GM13976 (cell line): ENCODE results near the gene COL4A1.
"Not testable (repeated sequence)": the region's sequence is repeated elsewhere in the genome, so short reads cannot be mapped to it uniquely, and the experiment has no call there.

Experiments used
- DNase-seq: peaks from one replicate; pipeline ENCODE4 v3.0.0; 2012; ENCODE audit warnings: low spot score
- in situ Hi-C: fragments of 300-500 bp; cut with MboI; formaldehyde crosslinking; loops from one replicate; pipeline ENCODE4 v1.12.0; 2022; ENCODE audit warnings: low sequenced_read_pairs, mixed read lengths, inconsistent platforms; ENCODE audit not compliant: unreplicated experiment
- TF ChIP-seq, protein P1 (sequence below): IDR thresholded peaks from 2 replicates; pipeline ENCODE4 v1.5.1; 2012; ENCODE audit warnings: borderline replicate concordance, mild to moderate bottlenecking; ENCODE audit not compliant: insufficient read depth; ENCODE audit errors: extremely low read depth, missing control alignments, control extremely low read depth

COL4A1 gene

DNA sequence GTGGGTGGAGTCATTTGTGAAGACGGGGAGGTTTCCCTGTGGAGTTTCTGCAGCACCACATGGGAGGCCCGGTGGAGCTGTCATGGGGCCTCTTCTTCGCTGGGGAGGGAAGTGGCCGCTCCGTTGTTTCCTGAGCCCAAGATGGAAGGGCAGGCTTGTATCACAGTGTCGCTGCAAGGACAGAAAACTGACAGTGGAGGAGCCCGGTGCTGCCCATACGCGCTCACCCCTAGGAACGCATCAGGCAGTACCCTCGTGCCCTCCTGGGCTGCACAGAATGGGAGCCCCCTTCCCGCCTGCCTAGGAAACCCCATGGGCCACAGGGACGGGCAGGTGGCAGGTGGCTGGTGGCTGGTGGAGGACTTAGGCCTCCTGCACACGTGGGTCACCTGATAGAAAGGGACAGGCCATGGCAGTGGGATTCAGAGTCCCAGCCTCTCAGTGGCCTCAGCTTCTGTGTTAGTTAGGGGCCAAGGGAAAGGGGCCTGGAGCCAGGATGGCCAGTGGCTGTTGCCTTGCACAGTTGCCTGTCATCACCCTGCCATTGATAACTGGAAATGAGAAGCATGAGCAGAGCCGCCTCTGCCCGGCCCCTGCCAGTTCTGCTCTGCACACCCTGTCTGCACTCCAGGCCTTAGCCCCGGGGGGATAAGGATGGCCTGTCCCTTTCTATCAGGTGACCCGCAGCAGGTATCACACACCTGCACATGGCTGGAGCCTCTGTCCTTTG is 7.7 kb upstream of the COL4A1 start:
- in situ Hi-C loops: no loop called here
- TF ChIP-seq, protein P1, sequence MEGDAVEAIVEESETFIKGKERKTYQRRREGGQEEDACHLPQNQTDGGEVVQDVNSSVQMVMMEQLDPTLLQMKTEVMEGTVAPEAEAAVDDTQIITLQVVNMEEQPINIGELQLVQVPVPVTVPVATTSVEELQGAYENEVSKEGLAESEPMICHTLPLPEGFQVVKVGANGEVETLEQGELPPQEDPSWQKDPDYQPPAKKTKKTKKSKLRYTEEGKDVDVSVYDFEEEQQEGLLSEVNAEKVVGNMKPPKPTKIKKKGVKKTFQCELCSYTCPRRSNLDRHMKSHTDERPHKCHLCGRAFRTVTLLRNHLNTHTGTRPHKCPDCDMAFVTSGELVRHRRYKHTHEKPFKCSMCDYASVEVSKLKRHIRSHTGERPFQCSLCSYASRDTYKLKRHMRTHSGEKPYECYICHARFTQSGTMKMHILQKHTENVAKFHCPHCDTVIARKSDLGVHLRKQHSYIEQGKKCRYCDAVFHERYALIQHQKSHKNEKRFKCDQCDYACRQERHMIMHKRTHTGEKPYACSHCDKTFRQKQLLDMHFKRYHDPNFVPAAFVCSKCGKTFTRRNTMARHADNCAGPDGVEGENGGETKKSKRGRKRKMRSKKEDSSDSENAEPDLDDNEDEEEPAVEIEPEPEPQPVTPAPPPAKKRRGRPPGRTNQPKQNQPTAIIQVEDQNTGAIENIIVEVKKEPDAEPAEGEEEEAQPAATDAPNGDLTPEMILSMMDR: no peak
- DNase-seq: no peak

DNA sequence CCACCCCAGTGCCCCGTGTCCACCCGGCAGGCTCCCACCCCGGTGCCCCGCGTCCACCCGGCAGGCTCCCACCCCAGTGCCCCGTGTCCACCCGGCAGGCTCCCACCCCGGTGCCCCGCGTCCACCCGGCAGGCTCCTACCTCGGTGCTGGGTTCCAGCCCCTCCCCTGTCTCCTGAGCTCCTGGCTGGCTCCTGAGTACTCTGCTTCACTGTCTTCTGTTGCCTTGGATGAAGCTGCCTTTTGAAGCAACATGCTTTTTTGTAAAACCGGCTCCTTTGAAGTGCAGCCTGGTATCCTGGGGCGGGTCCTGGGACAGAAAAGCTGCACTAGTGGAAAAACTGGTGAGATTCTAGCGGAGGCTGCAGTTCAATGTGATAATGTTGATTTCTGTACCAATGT is 6.8 kb upstream of the COL4A1 start:
- DNase-seq, in situ Hi-C loops: not testable (repeated sequence)

DNA sequence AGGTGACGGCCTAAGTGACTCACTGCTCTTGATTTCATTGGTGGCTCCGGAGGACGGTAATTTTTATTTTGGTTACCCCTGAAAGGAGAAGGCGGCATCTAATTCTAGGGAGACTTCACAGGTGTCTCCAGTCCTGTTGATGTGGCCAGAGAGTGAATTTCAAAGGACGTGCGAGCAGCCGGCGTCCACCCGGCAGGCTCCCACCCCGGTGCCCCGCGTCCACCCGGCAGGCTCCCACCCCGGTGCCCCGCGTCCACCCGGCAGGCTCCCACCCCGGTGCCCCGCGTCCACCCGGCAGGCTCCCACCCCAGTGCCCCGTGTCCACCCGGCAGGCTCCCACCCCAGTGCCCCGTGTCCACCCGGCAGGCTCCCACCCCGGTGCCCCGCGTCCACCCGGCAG is 6.3 kb upstream of the COL4A1 start:
- in situ Hi-C loops, DNase-seq: not testable (repeated sequence)

DNA sequence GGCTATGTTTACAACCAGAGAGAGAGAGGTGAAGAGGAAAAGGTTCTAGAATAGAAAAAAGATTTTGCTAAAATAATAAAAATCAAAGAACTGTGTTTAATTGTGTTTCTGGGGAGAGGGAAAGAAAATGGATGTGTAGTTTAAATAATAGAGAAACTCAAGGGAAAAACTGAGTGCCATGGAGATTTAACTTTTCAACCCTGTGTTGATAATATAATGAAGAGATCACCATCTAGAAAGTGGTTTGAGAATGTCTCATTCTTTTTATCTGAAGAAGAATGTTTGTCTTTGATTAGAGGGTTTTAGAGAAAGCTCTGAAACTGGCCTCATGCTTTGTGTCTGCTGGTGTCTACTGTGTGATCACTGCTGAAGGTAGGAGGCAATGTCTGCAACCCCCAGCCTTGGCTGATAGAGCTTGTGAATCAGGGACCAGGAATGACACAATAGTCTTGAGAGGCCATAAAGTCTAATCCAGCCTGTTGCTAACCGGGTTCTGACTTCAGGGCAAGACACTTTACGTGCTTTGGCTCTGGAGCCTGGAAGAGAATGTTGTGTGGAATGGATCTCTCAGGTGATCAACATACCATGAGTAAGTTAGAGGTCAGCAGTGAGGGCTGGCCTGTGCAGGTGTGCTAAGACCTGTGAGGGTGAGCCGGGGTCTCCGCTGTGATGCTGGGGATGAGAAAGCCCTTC is 5.5 kb upstream of the COL4A1 start:
- no peak for DNase-seq
- TF ChIP-seq, protein P1: no peak
- in situ Hi-C loops: no loop called here

DNA sequence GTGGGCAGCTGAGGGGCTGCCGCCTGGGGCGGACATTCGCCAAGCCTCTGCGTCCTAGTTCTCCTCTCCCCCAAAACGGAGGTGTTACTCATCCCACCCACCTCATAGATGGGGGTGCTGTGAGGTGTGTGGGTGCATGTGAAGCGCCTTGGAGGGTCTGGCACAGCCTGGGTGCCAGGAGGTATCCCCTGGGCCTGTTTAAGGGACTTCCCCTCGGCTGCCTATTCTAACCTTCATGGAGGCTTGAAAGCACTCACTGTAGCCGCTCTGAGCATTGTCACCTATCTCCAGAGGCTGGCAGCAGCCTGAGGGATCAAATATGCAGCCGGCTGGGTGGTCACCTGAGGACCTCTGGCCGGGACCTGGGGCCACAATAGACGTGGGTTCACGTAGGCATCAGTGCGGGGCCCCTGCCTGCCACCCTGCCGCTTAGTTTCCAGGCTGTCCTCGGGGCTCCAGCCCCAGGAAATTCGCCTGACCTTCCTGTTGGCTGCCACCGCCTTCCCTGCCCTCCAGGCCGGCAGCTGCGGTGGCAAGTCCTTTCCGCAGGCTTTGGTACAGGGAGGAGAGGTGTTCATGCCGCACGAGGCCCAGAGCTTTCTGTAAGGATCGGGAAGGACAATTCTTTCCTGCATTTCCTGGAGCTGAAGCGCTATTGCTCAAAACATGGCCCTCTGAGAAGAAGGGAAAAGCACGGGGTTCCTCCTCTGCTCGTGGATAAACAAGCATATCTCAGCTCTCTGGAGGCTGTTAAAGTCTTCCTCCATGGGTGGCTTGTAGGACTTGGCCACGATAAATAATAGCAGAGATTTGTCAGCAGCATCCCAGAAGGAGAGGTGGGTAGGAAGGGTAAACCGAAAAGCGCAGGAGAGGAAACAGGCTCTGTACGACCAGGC is 4.7 kb upstream of the COL4A1 start:
- no peak for DNase-seq
- in situ Hi-C loops: no loop called here
- TF ChIP-seq, protein P1: no peak

DNA sequence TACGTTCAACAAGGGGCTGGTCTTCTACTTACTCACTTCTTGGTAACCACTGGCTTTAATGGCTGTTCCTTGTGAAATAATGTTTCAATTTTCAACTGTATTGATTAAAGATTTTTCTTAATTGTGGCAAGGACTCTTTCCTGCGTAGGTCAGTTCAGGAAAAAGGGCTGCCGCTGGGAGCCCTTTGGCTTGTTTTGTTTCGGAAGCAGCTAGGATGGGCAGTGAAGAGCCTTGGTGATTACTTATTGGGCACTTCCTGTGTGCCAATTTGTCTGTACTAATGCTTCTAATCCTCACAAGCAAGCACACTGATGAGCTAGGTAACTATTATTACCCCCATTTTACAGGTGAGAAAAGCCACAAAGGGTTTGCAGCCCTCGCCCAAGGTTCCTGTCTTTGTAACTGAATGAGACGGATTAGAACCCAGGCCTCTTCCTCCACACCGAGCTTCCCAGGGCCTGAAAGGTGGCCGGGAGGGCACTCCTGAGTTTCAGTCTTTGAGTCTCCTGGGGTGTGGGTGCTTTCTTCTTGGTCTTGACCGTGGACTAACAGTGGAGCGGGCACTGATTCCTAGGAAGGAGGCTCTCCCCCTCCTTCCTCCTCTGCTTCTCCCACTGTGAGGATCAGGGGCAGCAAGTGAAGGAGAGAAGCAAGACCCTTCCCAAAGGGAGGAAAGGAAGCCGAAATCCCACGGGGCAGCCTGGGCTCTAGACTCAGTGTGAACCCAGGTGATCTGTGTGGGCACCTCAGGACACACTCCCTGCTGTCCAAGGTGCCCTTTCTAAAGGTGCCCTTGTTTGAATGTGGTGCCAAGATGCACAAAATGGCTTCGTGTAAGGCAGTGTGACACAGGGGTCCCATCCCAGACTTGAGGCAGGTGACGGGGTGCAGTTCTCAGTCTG is 3.8 kb upstream of the COL4A1 start:
- in situ Hi-C loops: no loop called here
- TF ChIP-seq, protein P1: no peak
- no peak for DNase-seq
